Hepatocyte (in vitro differentiated cells): Measurements from ENCODE around the gene CCDC8. TPM values are rescaled to one million over a fixed set of nuclear protein-coding genes. Genes with fewer than 3 reads are reported as not detected.

ENCODE experiments used
- DNase-seq: peaks from one replicate; pipeline ENCODE4 v3.0.0-alpha.2; 2016; ENCODE audit warnings: low spot score
- H2AFZ ChIP-seq: fragments of 200-600 bp; sonication (generic); 2 replicates; pipeline ENCODE4 v1.6.0; 2016; ENCODE audit warnings: antibody characterized with exemption, mild to moderate bottlenecking
- H3K27ac ChIP-seq: fragments of 200-600 bp; sonication (generic); 2 replicates; pipeline ENCODE4 v1.5.1; 2016; ENCODE audit warnings: mild to moderate bottlenecking
- H3K27me3 ChIP-seq: fragments of 200-600 bp; sonication (generic); 2 replicates; pipeline ENCODE4 v1.6.1; 2016
- H3K36me3 ChIP-seq: fragments of 200-600 bp; sonication (generic); replicated peaks from 2 replicates; pipeline ENCODE4 v1.5.1; 2016; ENCODE audit warnings: low read depth; ENCODE audit not compliant: insufficient read depth
- H3K4me1 ChIP-seq: fragments of 200-600 bp; sonication (generic); 2 replicates; pipeline ENCODE4 v1.5.1; 2016; ENCODE audit warnings: mild to moderate bottlenecking, moderate library complexity; ENCODE audit not compliant: insufficient read depth
- H3K4me2 ChIP-seq: fragments of 200-600 bp; sonication (generic); 2 replicates; pipeline ENCODE4 v1.6.0; 2016
- H3K4me3 ChIP-seq: fragments of 200-600 bp; sonication (generic); 2 replicates; pipeline ENCODE4 v1.5.1; 2016; ENCODE audit warnings: mild to moderate bottlenecking
- H3K79me2 ChIP-seq: fragments of 200-600 bp; sonication (generic); 2 replicates; pipeline ENCODE4 v1.6.0; 2017; ENCODE audit warnings: mild to moderate bottlenecking
- H3K9me2 ChIP-seq: fragments of 200-600 bp; sonication (generic); replicated peaks from 2 replicates; pipeline ENCODE4 v1.6.0; 2017; ENCODE audit warnings: mild to moderate bottlenecking; ENCODE audit not compliant: insufficient read depth
- H3K9me3 ChIP-seq: fragments of 200-600 bp; sonication (generic); 2 replicates; pipeline ENCODE4 v1.5.1; 2016; ENCODE audit warnings: low read depth, mild to moderate bottlenecking
- H4K20me1 ChIP-seq: fragments of 200-600 bp; sonication (generic); 2 replicates; pipeline ENCODE4 v1.6.0; 2016; ENCODE audit warnings: mild to moderate bottlenecking; ENCODE audit not compliant: insufficient read depth, poor library complexity, severe bottlenecking
- CTCF ChIP-seq: fragments of 200-600 bp; sonication (generic); IDR thresholded peaks from 2 replicates; pipeline ENCODE4 v1.5.1; 2016; ENCODE audit warnings: antibody characterized with exemption, mild to moderate bottlenecking; ENCODE audit not compliant: poor library complexity
- EZH2 ChIP-seq: fragments of 200-600 bp; sonication (generic); IDR thresholded peaks from 2 replicates; pipeline ENCODE4 v1.6.1; 2016; ENCODE audit warnings: antibody characterized with exemption, mild to moderate bottlenecking, borderline replicate concordance
- EZH2phosphoT487 ChIP-seq: fragments of 200-600 bp; sonication (generic); IDR thresholded peaks from one replicate; pipeline ENCODE4 v1.6.1; 2018; ENCODE audit warnings: antibody characterized with exemption, mild to moderate bottlenecking, low read depth, moderate library complexity; ENCODE audit not compliant: unreplicated experiment, severe bottlenecking
- WGBS: methylation state at CpG from one replicate; pipeline ENCODE4 v1.1.6; 2016; ENCODE audit warnings: low lambda C conversion rate; ENCODE audit errors: missing lambda C conversion rate; 5-methylcytosine and 5-hydroxymethylcytosine counted together
- polyA plus RNA-seq: library from polyadenylated mRNA; unstranded; fragments of >200 nt; fragmentation: Nextera tagmentation; extraction: Ambion mirVana; gene quantifications from 2 replicates; pipeline ENCODE4 v1.2.1, GENCODE V29; 2016
- total RNA-seq: library from RNA; depleted of rRNA; stranded (reverse); fragments of >200 nt; gene quantifications from 2 replicates; pipeline ENCODE4 v1.2.3, GENCODE V29; 2014

The CCDC8 gene
- total and polyA plus RNA-seq, 2 experiments from 2014 or later: 51.7 to 55.9 TPM

GRCh38 chr19:46383171-46383815 lies 30.1 kb downstream of the CCDC8 start:
- H3K4me1 ChIP-seq: no peaks in the 10 kb centered on the region
- no peak overlapping the region for H2AFZ ChIP-seq
- H3K27ac ChIP-seq: no peak overlapping the region
- no peaks in the 10 kb centered on the region for H3K27me3 ChIP-seq
- DNase-seq: no peak
- WGBS: over 99% methylated on average over 11 of the region's 23 CpGs
- no peak overlapping the region for H3K4me3 ChIP-seq
- H4K20me1 ChIP-seq: no peaks in the 10 kb centered on the region
- no peaks in the 10 kb centered on the region for H3K9me3 ChIP-seq
- H3K36me3 ChIP-seq: peaks cover 6% of the 10 kb centered on the region
- TF ChIP-seq EZH2 (no peak), EZH2phosphoT487 (no peak), CTCF (no peak)
- H3K9me2 ChIP-seq: no peaks in the 10 kb centered on the region
- no peak overlapping the region for H3K4me2 ChIP-seq
- peaks cover 23% of the 10 kb centered on the region for H3K79me2 ChIP-seq

- no peak overlapping the region for H3K4me2 ChIP-seq
- H3K27me3 ChIP-seq: no peaks in the 10 kb centered on the region
- H4K20me1 ChIP-seq: no peaks in the 10 kb centered on the region
- H3K36me3 ChIP-seq: peaks cover 6% of the 10 kb centered on the region
- no peaks in the 10 kb centered on the region for H3K9me3 ChIP-seq
- no peak for DNase-seq
- 92% methylated on average over 14 of the region's 15 CpGs for WGBS
- H3K4me3 ChIP-seq: no peak overlapping the region
- no peak overlapping the region for H2AFZ ChIP-seq
- H3K27ac ChIP-seq: no peak overlapping the region
- no peaks in the 10 kb centered on the region for H3K9me2 ChIP-seq
- no peak for TF ChIP-seq EZH2phosphoT487
- H3K79me2 ChIP-seq: peaks cover 23% of the 10 kb centered on the region
- H3K4me1 ChIP-seq: peaks cover 7% of the 10 kb centered on the region
These were observed 31.5 kb downstream of the CCDC8 start for GRCh38 chr19:46381756-46382345.

GRCh38 chr19:46381346-46381745 lies 32.0 kb downstream of the CCDC8 start:
- Histone ChIP-seq H2AFZ (no peak overlapping the region), H4K20me1 (no peaks in the 10 kb centered on the region), H3K27ac (no peak overlapping the region), H3K4me3 (no peak overlapping the region), H3K27me3 (no peaks in the 10 kb centered on the region), H3K9me2 (no peaks in the 10 kb centered on the region), H3K36me3 (peaks cover 6% of the 10 kb centered on the region), H3K79me2 (peaks cover 23% of the 10 kb centered on the region), H3K9me3 (no peaks in the 10 kb centered on the region), H3K4me2 (no peak overlapping the region), H3K4me1 (peaks cover 7% of the 10 kb centered on the region)
- DNase-seq: no peak
- 93% methylated on average over 2 of the region's 2 CpGs for WGBS
- TF ChIP-seq EZH2phosphoT487: no peak
- no peak for TF ChIP-seq EZH2
- TF ChIP-seq CTCF: no peak

GRCh38 chr19:46380690-46381089 lies 32.7 kb downstream of the CCDC8 start:
- H3K9me2 ChIP-seq: no peaks in the 10 kb centered on the region
- no peaks in the 10 kb centered on the region for H4K20me1 ChIP-seq
- TF ChIP-seq CTCF: no peak
- TF ChIP-seq EZH2phosphoT487: no peak
- no peak for TF ChIP-seq EZH2
- no peaks in the 10 kb centered on the region for H3K9me3 ChIP-seq
- H3K4me1 ChIP-seq: peaks cover 7% of the 10 kb centered on the region
- no peaks in the 10 kb centered on the region for H3K27me3 ChIP-seq
- H2AFZ ChIP-seq: no peak overlapping the region
- H3K27ac ChIP-seq: no peak overlapping the region
- H3K79me2 ChIP-seq: peaks cover 23% of the 10 kb centered on the region
- no peak overlapping the region for H3K4me3 ChIP-seq
- 97% methylated on average over 2 of the region's 2 CpGs for WGBS
- DNase-seq: no peak
- H3K36me3 ChIP-seq: peaks cover 6% of the 10 kb centered on the region
- no peak overlapping the region for H3K4me2 ChIP-seq
